Measurements from ENCODE around the gene HOXD1.

HOXD1 gene

DNA sequence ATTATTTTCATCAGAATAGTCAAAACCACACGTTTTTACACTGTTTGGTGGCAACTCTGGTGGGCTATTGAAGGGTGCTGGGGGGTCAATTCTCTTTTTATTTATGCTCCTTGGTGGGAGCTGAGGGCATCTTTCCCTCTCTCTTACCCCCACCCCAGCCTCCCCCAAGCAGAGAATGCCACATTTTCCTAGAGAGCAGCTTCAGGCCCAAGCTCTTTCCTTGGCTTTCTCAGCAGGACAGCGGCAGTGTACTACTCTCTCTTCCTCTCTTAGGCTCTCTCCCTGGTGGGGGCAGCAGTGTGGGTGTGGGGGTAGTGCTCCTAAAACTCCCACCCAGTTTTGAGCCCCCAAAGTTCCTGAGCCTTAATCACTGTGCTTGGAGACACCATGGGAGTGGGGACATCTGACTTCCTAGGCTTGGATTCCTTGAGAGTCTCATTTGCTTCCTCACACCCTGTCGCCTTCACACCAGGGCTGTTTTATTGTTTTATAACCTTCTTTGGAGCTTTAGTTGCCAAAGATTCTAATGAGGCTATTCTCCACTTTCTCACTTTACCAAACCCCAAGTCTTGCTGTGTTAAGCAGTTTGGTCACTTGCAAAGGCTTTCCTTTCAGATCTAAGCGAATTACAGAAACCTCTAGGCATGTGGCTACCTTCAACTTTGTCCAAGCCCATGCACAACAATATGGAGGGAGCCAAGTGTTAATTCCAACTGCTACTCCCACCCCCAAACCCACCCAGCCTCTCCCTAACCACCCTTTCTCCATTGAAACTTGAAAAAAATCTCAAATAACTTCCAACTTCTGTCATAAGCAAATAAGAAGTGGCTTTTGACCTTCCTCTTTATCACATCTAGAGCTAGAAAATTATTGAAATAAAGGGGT lies 43.1 kb upstream of the HOXD1 start:
- TF ChIP-seq, protein P1, sequence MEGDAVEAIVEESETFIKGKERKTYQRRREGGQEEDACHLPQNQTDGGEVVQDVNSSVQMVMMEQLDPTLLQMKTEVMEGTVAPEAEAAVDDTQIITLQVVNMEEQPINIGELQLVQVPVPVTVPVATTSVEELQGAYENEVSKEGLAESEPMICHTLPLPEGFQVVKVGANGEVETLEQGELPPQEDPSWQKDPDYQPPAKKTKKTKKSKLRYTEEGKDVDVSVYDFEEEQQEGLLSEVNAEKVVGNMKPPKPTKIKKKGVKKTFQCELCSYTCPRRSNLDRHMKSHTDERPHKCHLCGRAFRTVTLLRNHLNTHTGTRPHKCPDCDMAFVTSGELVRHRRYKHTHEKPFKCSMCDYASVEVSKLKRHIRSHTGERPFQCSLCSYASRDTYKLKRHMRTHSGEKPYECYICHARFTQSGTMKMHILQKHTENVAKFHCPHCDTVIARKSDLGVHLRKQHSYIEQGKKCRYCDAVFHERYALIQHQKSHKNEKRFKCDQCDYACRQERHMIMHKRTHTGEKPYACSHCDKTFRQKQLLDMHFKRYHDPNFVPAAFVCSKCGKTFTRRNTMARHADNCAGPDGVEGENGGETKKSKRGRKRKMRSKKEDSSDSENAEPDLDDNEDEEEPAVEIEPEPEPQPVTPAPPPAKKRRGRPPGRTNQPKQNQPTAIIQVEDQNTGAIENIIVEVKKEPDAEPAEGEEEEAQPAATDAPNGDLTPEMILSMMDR (IDR thresholded peaks at IDR 0.05; ENCODE audit: insufficient read depth, low read length, poor library complexity, severe bottlenecking) = no peak
- Histone ChIP-seq H3K27me3 (replicated peaks; ENCODE audit: control insufficient read depth, insufficient read depth, low read length) (no peaks in the 10 kb centered on the region; the same call in 1 of the 2 replicates), H3K36me3 (ENCODE audit: control insufficient read depth, insufficient read depth, low read length) (no peaks in the 10 kb centered on the region), H3K4me3 (replicated peaks; ENCODE audit: low read depth, low read length) (no peak overlapping the region)
- no peak for DNase-seq (ENCODE audit: extremely low read depth, insufficient read length)

DNA sequence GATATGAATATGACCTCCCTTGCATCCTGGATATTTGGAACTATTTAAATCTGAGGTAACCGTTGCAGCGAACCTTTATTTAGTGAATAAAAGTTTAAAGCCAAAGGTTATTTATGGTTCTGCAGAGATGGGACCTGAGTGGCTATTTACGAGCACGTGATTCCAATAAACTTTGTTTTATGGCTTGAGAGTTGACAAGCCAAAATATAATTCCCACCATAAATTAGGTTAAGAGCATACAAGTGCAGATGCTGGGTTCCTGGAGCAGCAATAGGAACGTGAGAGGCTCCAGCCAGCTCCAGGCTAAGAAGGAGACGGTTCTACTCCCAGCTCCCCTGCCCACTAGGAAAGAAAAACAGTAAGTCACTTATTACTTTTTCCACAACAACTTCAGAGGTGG lies 42.4 kb upstream of the HOXD1 start:
- TF ChIP-seq, protein P1 (IDR thresholded peaks at IDR 0.05; ENCODE audit: insufficient read depth, low read length, poor library complexity, severe bottlenecking) = no peak
- Histone ChIP-seq H3K4me3 (replicated peaks; ENCODE audit: low read depth, low read length) (no peak overlapping the region), H3K27me3 (replicated peaks; ENCODE audit: control insufficient read depth, insufficient read depth, low read length) (peaks cover 2% of the 10 kb centered on the region; the same call in 1 of the 2 replicates), H3K36me3 (ENCODE audit: control insufficient read depth, insufficient read depth, low read length) (no peaks in the 10 kb centered on the region)
- no peak for DNase-seq (ENCODE audit: extremely low read depth, insufficient read length)

DNA sequence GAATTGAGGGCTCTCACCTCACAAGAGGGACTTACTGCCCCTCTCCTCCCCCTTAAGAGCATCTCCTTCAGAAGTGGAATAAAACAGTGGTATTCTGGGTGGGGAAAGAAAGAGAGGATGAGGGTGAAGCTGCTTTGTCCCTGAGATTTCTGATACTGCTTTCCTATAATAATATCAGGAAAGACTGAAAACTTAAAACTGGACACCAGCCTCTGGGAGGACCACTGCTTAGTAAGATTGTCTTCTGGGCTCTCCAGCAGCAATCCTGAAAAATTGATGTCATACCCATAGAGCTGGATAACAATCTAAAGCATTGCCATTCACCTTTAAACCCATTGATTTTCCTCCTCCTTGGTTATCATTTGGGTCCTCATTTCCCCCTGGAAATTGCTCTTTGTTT lies 41.8 kb upstream of the HOXD1 start:
- TF ChIP-seq, protein P1 (IDR thresholded peaks at IDR 0.05; ENCODE audit: insufficient read depth, low read length, poor library complexity, severe bottlenecking) = no peak
- no peaks in the 10 kb centered on the region for H3K36me3 ChIP-seq (ENCODE audit: control insufficient read depth, insufficient read depth, low read length)
- H3K4me3 ChIP-seq (replicated peaks; ENCODE audit: low read depth, low read length) = no peak overlapping the region
- peaks cover 2% of the 10 kb centered on the region; the same call in 1 of the 2 replicates for H3K27me3 ChIP-seq (replicated peaks; ENCODE audit: control insufficient read depth, insufficient read depth, low read length)
- DNase-seq (ENCODE audit: extremely low read depth, insufficient read length) = no peak

DNA sequence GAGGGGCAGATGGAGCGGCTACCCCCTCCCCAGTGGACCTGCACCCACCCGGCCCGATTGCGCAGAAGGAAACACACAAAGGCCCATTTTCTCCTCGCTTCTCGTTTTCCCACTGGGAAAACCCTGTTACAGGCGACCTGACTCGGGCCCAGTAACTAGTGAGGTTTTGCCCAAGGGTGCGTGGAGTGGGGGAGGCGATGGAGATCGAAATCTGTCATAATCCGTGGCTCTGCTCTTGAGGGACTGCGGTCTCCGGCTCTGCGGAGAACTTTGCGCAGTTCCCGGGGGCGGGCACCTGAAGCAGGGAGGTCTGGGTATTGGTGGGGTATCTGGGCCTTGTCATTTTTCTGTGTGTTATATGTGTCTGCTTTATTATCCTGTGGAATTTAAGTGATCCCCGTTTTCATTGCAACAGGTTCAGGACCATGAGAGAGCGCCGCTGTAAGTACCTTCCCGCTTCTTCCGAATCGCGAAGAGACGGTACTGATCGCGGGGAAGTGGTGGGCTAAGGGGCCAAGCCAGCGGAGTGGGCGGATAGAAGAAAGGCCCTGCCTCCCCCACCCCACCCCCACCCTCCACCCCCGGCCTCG lies 41.2 kb upstream of the HOXD1 start:
- TF ChIP-seq, protein P1 (IDR thresholded peaks at IDR 0.05; ENCODE audit: insufficient read depth, low read length, poor library complexity, severe bottlenecking) = no peak
- no peak for DNase-seq (ENCODE audit: extremely low read depth, insufficient read length)
- Histone ChIP-seq H3K4me3 (replicated peaks; ENCODE audit: low read depth, low read length) (no peak overlapping the region), H3K36me3 (ENCODE audit: control insufficient read depth, insufficient read depth, low read length) (no peaks in the 10 kb centered on the region), H3K27me3 (replicated peaks; ENCODE audit: control insufficient read depth, insufficient read depth, low read length) (peaks cover 2% of the 10 kb centered on the region; the same call in 1 of the 2 replicates)

DNA sequence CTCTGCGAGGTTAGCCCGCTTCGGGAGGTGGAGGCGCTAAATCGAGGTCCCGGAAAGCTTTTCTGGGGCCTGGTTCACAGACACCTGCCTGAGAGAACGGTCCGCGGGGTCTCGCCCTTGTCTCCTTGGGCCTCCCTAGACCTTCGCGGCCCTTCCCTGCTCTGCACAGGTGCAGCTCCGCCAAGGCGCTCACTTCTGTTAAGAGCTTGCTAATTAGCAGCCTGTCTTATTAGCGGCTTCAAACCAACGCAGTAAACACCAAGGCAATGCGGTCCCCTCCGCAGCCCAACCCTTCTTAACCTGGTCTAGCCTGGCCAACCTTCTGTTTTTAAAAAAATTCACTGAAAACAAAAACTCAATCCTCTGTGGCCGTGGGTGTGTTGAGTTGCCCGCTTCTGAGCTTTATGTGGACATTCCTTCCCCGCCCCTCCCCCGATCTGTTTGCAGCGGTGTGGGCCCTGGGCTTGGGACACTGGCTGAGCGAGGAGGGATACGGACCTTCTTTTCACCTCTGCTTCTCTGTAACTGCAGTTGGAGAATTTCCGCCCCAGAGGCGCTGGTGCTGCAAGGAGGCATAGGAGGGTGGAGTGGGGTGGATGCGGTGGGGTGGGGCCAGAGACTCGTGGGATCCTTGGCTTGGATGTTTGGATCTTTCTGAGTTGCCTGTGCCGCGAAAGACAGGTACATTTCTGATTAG lies 40.5 kb upstream of the HOXD1 start:
- TF ChIP-seq, protein P1 (IDR thresholded peaks at IDR 0.05; ENCODE audit: insufficient read depth, low read length, poor library complexity, severe bottlenecking) = no peak
- DNase-seq (ENCODE audit: extremely low read depth, insufficient read length) = no peak
- no peaks in the 10 kb centered on the region for H3K36me3 ChIP-seq (ENCODE audit: control insufficient read depth, insufficient read depth, low read length)
- H3K4me3 ChIP-seq (replicated peaks; ENCODE audit: low read depth, low read length) = no peak overlapping the region
- peaks cover 2% of the 10 kb centered on the region; the same call in 1 of the 2 replicates for H3K27me3 ChIP-seq (replicated peaks; ENCODE audit: control insufficient read depth, insufficient read depth, low read length)

All from GM06990 (cell line).